ENCODE data around the gene SYT9.

SYT9 gene

DNA sequence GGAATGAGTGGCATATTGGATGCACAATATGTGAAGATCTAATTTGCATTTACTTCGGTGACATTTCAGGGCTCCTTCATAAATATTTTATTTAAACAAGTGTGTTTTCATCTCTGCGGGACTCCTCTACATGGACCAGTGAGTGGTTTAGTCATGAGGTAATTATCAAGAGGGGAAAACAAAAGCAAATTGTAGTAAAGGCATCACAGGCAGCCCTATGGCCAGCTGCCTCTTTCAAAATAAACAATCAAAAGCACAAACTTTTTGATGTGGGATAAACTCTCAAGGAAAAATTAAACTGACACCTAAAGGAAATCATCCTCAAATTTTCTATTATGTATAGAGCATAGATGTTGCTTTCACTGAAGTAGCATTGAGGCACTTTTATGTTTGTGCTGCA lies 6.0 kb downstream of the SYT9 start:
- Mint-ChIP-seq H3K27ac (no peak overlapping the region), H3K36me3 (no peaks in the 10 kb centered on the region), H3K9me3 (no peaks in the 10 kb centered on the region), H3K4me3 (no peak overlapping the region), H3K4me1 (no peaks in the 10 kb centered on the region), H3K27me3 (peaks cover 21% of the 10 kb centered on the region)

DNA sequence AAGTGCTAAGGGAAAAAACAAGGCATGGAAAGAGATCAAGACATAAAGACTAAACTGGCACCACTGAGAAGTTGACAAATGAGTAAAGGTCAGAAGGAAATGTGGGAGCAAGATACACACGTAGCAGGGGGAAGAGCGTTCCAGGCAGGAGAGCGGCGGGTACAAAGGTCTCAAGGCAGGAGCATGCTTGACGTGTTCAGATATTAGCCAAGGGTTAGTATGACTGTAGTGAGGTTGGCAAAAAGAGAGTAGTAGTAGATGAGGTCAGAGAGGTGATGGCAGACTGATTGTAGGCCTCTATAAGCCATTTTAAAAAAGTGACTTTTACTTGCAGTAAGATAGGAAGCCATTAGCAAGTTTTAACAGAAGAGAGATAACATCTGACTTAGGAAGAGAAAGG lies 9.9 kb downstream of the SYT9 start:
- H3K27me3 Mint-ChIP-seq: peaks cover 7% of the 10 kb centered on the region
- H3K36me3 Mint-ChIP-seq: no peaks in the 10 kb centered on the region
- no peak overlapping the region for H3K27ac Mint-ChIP-seq
- no peaks in the 10 kb centered on the region for H3K4me1 Mint-ChIP-seq
- H3K9me3 Mint-ChIP-seq: no peaks in the 10 kb centered on the region
- no peak overlapping the region for H3K4me3 Mint-ChIP-seq

DNA sequence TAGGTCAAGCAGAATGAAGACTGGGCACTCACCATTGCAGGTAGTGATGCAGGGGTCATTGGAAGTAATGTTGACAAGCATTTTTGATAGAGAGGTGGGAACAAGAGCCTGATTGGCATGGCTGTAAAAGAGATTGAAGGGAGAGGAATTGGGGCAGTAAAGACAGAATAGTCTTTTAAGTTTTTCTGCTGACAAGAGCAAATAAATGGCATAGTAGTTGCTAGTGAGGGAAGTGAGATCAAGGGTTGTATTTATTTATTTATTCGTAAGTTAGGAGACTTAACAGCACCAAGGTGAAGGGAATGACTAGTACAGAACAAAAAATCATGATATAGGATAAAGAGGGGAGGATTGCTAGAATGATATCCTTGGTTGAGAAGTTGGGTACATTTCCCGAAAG lies 11.0 kb downstream of the SYT9 start:
- peaks cover 6% of the 10 kb centered on the region for H3K27me3 Mint-ChIP-seq
- no peak overlapping the region for H3K27ac Mint-ChIP-seq
- H3K4me3 Mint-ChIP-seq: no peak overlapping the region
- H3K4me1 Mint-ChIP-seq: no peaks in the 10 kb centered on the region
- H3K9me3 Mint-ChIP-seq: no peaks in the 10 kb centered on the region
- no peaks in the 10 kb centered on the region for H3K36me3 Mint-ChIP-seq

DNA sequence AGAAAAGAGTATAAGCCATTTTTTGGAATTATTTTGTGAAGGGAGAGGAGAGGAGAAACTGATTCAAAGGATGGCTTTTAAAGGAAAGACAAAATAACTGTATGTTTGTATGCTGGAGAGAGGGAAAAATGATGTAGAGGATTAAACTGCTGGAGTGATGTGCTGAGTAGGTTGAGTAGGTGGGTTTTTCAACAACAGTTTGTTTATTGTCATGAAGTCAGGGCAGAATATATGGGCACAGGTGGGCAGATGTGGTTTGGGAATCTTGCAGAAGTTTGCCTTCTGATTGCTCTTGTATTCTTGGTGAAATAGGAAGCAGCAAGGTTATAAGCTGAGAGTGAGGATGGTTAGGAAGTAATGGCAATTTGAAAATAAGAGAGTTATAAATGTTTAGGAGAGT lies 12.1 kb downstream of the SYT9 start:
- Mint-ChIP-seq H3K4me1 (no peaks in the 10 kb centered on the region), H3K4me3 (no peak overlapping the region), H3K9me3 (no peaks in the 10 kb centered on the region), H3K36me3 (no peaks in the 10 kb centered on the region), H3K27me3 (peaks cover 3% of the 10 kb centered on the region), H3K27ac (no peak overlapping the region)

DNA sequence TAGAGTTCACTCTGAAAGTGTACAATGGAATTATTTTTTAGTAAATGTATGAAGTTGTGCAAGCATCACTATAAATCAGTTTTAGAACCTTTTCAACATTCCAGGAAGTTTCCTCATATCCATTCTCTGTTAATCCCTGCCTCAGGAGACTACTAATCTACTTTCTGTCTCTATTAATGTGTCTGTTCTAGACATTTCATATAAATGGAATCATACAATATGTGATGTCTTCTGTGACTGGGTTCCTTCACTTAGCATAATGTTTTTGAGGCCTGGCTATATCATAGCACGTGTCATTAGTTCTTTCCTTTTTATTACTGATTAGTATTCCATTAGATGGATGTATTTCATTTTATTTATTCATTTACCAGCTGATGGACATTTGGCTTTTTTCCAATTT lies 17.1 kb downstream of the SYT9 start:
- H3K9me3 Mint-ChIP-seq: no peaks in the 10 kb centered on the region
- no peaks in the 10 kb centered on the region for H3K4me1 Mint-ChIP-seq
- H3K27me3 Mint-ChIP-seq: no peaks in the 10 kb centered on the region
- H3K27ac Mint-ChIP-seq: no peak overlapping the region
- H3K36me3 Mint-ChIP-seq: no peaks in the 10 kb centered on the region
- no peak overlapping the region for H3K4me3 Mint-ChIP-seq

DNA sequence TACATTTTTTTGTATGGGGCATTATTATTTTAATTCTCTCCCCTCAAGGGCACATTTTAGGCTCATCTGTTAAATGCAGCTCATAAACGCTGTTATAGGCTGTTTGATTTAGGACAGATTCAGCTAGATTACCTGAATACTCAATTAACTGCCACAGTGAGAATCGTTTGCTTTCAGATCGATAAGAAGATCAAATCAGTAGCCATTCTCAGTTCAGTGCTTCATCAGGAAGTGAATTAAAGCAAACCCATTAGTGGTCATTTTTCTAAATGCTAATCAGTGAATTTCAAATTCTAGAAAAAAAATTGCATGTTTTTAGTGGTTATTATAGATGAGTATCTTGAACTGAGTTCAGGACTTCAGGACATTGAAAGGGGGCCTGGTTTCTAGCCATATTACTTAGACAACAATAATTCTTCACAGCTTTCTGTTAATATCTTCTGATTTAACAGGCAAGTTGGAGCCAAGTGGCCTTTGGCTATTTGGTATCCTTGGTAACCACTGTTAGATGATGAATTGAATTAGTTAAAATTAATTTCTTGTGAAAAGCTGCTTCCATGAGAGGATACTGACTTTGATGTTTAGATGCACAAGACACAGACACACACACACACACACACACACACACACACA lies 18.6 kb downstream of the SYT9 start:
- no peaks in the 10 kb centered on the region for H3K36me3 Mint-ChIP-seq
- H3K27me3 Mint-ChIP-seq: peaks cover under 1% of the 10 kb centered on the region
- no peaks in the 10 kb centered on the region for H3K4me1 Mint-ChIP-seq
- H3K27ac Mint-ChIP-seq: no peak overlapping the region
- no peak overlapping the region for H3K4me3 Mint-ChIP-seq
- no peaks in the 10 kb centered on the region for H3K9me3 Mint-ChIP-seq

DNA sequence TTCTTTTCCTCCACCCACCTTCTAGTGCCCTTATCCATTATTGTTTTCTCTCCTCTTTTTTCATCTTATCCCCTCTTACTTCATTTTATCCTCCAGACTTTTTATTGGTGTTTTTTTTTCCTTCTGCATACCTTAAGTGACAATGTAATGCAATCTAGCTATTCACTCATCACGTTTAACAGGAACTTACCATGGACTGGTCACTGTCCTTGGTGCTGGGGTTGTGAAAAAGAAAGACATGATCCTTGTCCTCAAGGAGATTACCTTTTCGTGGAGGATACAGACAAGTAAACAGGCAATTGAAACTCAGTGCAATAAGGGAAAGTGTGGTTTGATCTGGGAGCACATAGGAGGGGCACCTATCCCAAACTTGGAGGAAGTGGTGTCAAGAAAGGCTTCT lies 20.7 kb downstream of the SYT9 start:
- H3K9me3 Mint-ChIP-seq: no peaks in the 10 kb centered on the region
- no peak overlapping the region for H3K27ac Mint-ChIP-seq
- no peak overlapping the region for H3K4me3 Mint-ChIP-seq
- peaks cover 5% of the 10 kb centered on the region for H3K27me3 Mint-ChIP-seq
- no peaks in the 10 kb centered on the region for H3K36me3 Mint-ChIP-seq
- H3K4me1 Mint-ChIP-seq: no peaks in the 10 kb centered on the region

DNA sequence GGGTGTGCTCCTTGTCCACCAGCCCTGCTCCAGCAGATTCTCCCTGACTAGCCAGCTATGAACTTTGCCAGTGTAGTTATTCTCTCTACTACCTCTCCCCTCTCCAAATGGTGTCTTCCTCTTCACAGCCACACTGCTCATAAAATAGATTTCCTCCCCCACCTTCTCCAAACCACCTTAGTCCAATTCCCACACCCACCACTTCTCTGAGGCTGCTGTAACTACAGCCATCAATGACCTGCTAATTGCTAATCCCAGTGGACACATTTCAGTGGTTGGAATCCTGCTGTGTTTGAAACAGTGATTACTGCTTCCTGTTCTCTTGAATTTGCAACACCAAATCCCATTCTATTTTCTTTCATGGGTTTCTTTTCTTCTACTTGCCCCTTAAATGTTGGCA lies 23.4 kb downstream of the SYT9 start:
- Mint-ChIP-seq H3K9me3 (no peaks in the 10 kb centered on the region), H3K4me3 (no peak overlapping the region), H3K4me1 (no peaks in the 10 kb centered on the region), H3K36me3 (no peaks in the 10 kb centered on the region), H3K27me3 (peaks cover 11% of the 10 kb centered on the region), H3K27ac (no peak overlapping the region)

DNA sequence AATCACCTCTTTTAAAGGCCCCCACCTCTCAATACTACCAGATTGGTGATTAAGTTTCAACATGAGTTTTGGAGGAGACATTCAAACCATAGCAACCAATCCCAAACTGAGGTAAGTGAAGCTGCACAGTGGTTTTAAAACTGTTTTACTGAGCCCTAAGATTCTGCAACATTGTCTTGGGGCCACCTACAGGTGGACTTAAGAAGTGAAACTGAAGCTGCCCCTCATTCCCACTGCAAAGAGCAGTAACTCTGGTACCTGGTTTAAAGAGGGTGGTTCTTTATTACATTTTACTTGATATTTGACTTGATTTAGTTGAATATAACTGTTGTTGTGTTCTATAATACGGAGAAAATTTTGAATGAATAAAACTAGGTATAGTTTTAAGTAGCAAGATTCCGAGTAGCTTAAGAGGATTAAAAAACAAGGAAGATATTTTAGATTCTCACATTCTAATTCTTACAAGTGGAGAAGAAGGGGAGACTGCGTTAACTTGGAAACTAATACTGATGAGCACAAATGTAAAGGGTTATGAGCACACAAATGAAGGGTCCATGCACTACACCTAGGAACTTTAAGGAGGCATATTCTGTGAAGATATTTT lies 26.7 kb downstream of the SYT9 start:
- no peaks in the 10 kb centered on the region for H3K4me1 Mint-ChIP-seq
- peaks cover 11% of the 10 kb centered on the region for H3K27me3 Mint-ChIP-seq
- no peaks in the 10 kb centered on the region for H3K36me3 Mint-ChIP-seq
- H3K9me3 Mint-ChIP-seq: no peaks in the 10 kb centered on the region
- H3K27ac Mint-ChIP-seq: no peak overlapping the region
- H3K4me3 Mint-ChIP-seq: no peak overlapping the region

DNA sequence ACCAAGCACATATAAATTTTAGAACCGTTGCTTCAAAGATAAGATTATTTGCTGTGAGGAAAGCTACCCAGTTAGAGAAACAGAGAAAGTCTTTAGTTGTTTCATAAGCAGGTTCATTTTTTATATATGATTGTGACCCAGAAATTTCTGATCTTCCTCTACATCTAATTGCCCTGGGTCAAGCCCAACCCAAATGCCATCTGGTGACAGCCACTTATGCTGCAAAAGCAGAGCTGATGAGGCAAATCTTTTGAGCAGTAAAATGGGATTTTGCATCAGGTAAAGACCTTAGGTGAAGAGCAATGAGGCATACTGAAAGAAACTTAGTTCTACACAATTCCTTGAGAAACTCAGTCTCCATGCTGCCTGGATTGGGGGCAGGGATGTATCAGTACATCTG lies 28.0 kb downstream of the SYT9 start:
- Mint-ChIP-seq H3K4me1 (no peaks in the 10 kb centered on the region), H3K27me3 (peaks cover 12% of the 10 kb centered on the region), H3K27ac (no peak overlapping the region), H3K9me3 (peaks cover 2% of the 10 kb centered on the region), H3K4me3 (no peak overlapping the region), H3K36me3 (no peaks in the 10 kb centered on the region)

DNA sequence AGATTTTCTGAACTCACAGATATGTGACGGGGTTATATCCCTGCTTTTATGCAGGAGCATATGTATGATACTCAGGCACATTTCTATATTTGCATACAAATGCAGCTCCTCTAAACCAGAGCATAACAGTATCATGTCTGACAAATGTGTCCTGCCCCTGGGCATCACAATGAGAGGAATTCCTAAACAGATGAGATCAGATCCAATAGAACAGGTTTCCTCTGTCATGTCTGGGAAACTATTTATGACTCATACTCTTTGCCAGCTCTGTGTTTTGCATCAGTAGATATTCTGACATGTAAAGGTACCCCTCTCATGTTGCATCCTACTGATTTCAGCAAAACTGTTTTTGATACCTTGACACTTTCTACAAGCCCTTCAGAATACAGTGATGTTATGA lies 29.4 kb downstream of the SYT9 start:
- H3K4me3 Mint-ChIP-seq: no peak overlapping the region
- no peaks in the 10 kb centered on the region for H3K36me3 Mint-ChIP-seq
- peaks cover 12% of the 10 kb centered on the region for H3K27me3 Mint-ChIP-seq
- H3K9me3 Mint-ChIP-seq: peaks cover 6% of the 10 kb centered on the region
- H3K4me1 Mint-ChIP-seq: no peaks in the 10 kb centered on the region
- H3K27ac Mint-ChIP-seq: no peak overlapping the region

DNA sequence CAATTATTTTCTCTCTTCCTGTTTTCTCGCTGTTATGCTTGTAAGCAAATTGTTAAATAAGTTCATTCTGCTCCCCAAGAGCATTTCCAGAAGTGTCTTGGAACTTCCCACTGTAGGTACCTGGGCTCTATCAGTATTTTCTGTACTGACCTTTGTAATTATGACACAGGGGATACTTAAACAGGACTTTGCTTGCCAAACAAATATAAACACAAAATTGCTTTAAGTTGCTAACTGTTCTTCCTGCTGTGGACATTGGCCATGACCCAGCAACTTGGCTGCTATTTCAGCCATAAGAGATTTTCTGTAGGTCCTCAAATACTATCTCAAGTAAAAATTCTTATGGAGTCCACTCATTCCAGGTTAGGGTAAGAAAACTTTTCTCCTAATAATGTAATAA lies 30.1 kb downstream of the SYT9 start:
- H3K4me1 Mint-ChIP-seq: no peaks in the 10 kb centered on the region

DNA sequence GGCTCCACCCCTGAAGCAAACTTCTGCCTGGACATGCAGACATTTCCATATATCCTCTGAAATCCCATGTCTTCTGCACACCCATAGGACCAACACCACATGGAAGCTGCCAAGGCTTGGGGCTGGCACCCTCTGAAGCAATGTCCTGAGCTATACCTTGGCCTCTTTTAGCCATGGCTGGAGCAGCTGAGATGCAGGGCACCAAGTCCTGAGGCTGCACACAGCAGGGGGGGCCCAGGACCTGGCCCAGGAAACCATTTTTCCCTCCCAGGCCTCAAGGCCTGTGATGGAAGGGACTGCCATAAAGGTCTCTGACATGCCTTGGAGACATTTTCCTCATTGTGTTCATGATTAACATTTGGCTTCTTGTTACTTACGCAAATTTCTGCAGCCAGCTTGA lies 34.5 kb downstream of the SYT9 start:
- H3K27me3 Mint-ChIP-seq: peaks cover 10% of the 10 kb centered on the region
- peaks cover 16% of the 10 kb centered on the region for H3K9me3 Mint-ChIP-seq
- no peak overlapping the region for H3K4me3 Mint-ChIP-seq
- H3K36me3 Mint-ChIP-seq: no peaks in the 10 kb centered on the region
- no peaks in the 10 kb centered on the region for H3K4me1 Mint-ChIP-seq
- H3K27ac Mint-ChIP-seq: no peak overlapping the region

More for the DNA sequence above, 30.1 kb downstream of the SYT9 start:
- peaks cover 14% of the 10 kb centered on the region for H3K27me3 Mint-ChIP-seq
- no peak overlapping the region for H3K27ac Mint-ChIP-seq
- no peaks in the 10 kb centered on the region for H3K36me3 Mint-ChIP-seq
- H3K4me3 Mint-ChIP-seq: no peak overlapping the region
- H3K9me3 Mint-ChIP-seq: peaks cover 10% of the 10 kb centered on the region

DNA sequence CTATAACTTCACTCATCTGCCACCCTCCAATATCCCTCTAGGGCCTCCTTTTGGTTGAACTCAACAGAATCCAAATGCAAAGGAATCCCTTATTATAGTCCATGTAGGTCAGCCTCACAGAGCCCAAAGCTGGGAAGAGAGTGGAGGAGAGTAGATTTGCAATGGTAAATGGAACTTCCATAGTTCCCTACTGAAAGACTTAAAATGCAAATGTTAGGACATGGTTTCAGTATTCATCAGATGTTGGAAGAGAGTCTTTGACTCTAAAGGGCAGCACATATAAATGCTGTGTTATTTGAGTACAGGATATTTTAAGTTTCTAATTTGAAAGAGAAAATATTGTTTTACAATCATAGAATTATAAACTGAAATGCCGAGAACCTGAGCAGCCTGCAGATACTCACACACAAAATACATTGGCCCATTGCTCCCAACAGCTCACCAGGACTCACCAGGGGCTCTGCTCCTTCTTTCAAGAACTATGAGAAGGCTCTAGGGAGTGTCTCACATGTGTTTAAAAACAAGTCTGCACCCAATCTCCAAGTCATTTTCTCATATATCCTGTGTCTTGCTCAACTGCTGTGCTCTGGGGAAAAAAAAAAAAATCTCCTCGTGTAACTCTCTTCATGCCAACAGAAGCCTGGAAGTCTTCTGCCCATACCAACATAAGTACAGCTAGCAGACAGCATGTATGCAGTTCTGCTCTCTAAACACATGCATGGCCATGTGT lies 39.6 kb downstream of the SYT9 start:
- no peak overlapping the region for H3K4me3 Mint-ChIP-seq
- peaks cover 11% of the 10 kb centered on the region for H3K27me3 Mint-ChIP-seq
- peaks cover 10% of the 10 kb centered on the region for H3K9me3 Mint-ChIP-seq
- H3K36me3 Mint-ChIP-seq: no peaks in the 10 kb centered on the region
- no peak overlapping the region for H3K27ac Mint-ChIP-seq
- no peaks in the 10 kb centered on the region for H3K4me1 Mint-ChIP-seq

DNA sequence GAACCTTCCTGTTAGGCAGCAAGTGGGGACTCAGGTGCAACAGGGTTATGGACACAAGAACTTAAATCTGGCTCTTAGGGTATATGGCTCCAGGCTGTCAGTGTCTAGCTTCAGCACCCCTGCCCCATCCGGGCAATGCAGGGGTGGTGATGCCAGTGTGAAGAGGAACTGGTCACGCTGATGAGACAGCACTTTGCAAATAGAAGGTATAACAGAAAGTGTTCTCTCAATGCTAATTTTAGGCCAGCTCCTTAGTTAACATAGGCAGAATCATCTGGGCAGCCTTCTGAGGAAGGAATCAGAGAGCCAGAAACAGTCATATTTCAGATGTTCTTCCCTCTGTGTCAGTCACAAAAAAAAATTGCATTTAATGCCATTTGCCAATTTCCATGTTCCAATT lies 41.2 kb downstream of the SYT9 start:
- H3K4me1 Mint-ChIP-seq: no peaks in the 10 kb centered on the region
- no peaks in the 10 kb centered on the region for H3K9me3 Mint-ChIP-seq
- no peak overlapping the region for H3K4me3 Mint-ChIP-seq
- no peak overlapping the region for H3K27ac Mint-ChIP-seq
- peaks cover 11% of the 10 kb centered on the region for H3K27me3 Mint-ChIP-seq
- no peaks in the 10 kb centered on the region for H3K36me3 Mint-ChIP-seq

DNA sequence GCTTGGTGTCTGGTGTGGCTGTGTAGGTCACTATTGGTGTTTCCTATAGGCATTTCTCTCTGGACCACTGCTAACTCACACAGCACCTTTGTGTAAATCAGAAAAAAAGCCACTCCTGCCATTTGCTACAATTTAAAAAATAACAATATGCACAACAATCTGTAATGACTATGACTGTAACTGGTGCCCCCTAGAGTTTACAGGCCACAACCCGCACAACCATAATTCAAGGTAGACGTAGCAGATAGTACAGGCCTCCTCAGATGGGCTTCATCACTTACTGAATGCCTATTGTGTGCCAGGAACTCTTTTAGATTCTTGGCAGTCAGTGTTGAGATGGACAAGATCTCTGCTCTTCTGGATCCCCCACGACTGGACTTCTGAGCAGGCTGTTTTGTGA lies 47.7 kb downstream of the SYT9 start:
- no peaks in the 10 kb centered on the region for H3K36me3 Mint-ChIP-seq
- no peak overlapping the region for H3K27ac Mint-ChIP-seq
- H3K4me1 Mint-ChIP-seq: no peaks in the 10 kb centered on the region
- no peaks in the 10 kb centered on the region for H3K9me3 Mint-ChIP-seq
- no peak overlapping the region for H3K4me3 Mint-ChIP-seq
- peaks cover 7% of the 10 kb centered on the region for H3K27me3 Mint-ChIP-seq

All from activated naive CD4-positive, alpha-beta T cell treated with anti-CD3 and anti-CD28 coated beads, Interleukin-2, amount 50 U/mL, for 24 hours (primary cell).